Measurements from ENCODE around the gene MGAT2.
"Not testable (repeated sequence)": the region's sequence is repeated elsewhere in the genome, so short reads cannot be mapped to it uniquely, and the experiment has no call there.

The MGAT2 gene

DNA sequence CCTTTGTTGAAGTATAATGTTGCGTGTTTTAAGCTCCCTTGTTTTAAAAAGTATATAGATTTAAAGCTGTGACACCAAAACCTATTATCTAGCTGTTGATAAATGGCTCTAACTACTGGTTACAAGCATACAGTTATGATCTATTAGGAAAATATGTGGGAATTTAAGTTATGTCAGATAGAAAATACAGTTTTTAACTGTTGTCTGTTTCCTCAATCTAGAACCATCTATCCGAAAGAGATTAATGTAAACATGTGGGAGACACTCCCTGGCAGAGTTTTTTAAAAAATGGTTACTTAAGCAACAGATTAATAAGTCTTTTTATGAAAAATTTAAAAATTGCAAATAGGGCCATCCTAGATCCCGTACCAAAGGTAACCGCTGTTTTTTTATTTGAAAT is 8.3 kb upstream of the MGAT2 start:
- TF ChIP-seq, protein P1, sequence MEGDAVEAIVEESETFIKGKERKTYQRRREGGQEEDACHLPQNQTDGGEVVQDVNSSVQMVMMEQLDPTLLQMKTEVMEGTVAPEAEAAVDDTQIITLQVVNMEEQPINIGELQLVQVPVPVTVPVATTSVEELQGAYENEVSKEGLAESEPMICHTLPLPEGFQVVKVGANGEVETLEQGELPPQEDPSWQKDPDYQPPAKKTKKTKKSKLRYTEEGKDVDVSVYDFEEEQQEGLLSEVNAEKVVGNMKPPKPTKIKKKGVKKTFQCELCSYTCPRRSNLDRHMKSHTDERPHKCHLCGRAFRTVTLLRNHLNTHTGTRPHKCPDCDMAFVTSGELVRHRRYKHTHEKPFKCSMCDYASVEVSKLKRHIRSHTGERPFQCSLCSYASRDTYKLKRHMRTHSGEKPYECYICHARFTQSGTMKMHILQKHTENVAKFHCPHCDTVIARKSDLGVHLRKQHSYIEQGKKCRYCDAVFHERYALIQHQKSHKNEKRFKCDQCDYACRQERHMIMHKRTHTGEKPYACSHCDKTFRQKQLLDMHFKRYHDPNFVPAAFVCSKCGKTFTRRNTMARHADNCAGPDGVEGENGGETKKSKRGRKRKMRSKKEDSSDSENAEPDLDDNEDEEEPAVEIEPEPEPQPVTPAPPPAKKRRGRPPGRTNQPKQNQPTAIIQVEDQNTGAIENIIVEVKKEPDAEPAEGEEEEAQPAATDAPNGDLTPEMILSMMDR (IDR thresholded peaks at IDR 0.05; ENCODE audit: control insufficient read depth, insufficient read depth, low read depth, low read length, missing control alignments), result no peak
- H3K4me3 ChIP-seq (ENCODE audit: control insufficient read depth, low read depth, low read length), result no peak overlapping the region
- DNase-seq (ENCODE audit: low read depth), result no peak

DNA sequence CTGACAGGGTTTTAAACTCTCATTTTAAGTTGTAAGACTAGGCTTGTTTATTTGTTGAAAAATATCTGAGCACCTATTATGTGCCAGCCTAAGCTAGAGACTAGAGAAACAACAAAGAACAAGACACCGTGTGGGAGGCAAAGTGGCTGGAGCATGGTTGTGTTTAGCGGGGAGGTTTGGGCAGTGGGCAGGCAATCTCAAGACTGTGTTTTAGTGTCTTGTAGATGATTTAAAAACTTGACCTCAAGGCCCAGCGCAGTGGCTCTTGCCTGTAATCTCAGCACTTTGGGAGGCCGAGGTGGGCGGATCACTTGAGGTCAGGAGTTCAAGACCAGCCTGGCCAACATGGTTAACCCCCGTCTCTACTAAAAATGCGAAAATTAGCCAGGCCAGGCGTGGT is 7.9 kb upstream of the MGAT2 start:
- DNase-seq (ENCODE audit: low read depth), result no peak
- TF ChIP-seq, protein P1 (IDR thresholded peaks at IDR 0.05; ENCODE audit: control insufficient read depth, insufficient read depth, low read depth, low read length, missing control alignments), result no peak
- no peak overlapping the region for H3K4me3 ChIP-seq (ENCODE audit: control insufficient read depth, low read depth, low read length)

DNA sequence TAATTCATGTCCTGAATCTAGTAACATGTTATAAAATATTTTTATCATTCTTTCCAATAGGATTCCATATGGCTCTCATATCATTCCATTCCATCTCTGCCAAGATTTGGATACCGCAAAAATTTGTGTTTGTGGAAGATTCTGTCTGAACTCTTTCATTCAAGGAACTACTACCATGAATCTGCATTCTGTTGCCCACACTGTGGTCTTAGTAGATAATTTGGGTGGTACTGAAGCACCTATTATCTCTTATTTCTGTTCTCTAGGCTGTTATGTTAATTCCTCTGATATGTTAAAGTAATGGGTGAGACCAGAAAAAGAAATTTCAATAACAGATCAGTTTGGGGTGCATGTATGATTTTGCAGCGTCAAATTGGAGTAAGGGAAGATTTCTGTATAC is 6.4 kb upstream of the MGAT2 start:
- DNase-seq (ENCODE audit: low read depth), result no peak
- no peak overlapping the region for H3K4me3 ChIP-seq (ENCODE audit: control insufficient read depth, low read depth, low read length)
- TF ChIP-seq, protein P1 (IDR thresholded peaks at IDR 0.05; ENCODE audit: control insufficient read depth, insufficient read depth, low read depth, low read length, missing control alignments), result no peak

DNA sequence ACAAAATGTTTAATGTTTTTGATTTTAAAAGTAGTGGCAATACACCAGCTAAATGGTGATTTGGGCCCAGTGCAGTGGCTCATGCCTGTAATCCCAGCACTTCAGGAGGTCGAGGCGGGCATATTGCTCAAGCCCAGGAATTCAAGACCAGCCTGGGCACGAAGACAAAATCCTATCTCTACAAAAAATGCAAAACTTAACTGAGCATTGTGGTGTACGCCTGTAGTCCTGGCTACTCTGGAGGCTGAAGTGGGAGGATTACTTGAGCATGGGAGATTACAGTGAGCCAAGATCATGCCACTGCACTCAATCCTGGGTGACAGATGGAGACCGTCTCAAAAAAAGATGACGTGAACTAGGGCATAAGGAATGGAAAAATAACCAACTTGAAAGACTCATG is 4.8 kb upstream of the MGAT2 start:
- no peak overlapping the region for H3K4me3 ChIP-seq (ENCODE audit: control insufficient read depth, low read depth, low read length)
- DNase-seq (ENCODE audit: low read depth), result no peak
- TF ChIP-seq, protein P1 (IDR thresholded peaks at IDR 0.05; ENCODE audit: control insufficient read depth, insufficient read depth, low read depth, low read length, missing control alignments), result no peak

DNA sequence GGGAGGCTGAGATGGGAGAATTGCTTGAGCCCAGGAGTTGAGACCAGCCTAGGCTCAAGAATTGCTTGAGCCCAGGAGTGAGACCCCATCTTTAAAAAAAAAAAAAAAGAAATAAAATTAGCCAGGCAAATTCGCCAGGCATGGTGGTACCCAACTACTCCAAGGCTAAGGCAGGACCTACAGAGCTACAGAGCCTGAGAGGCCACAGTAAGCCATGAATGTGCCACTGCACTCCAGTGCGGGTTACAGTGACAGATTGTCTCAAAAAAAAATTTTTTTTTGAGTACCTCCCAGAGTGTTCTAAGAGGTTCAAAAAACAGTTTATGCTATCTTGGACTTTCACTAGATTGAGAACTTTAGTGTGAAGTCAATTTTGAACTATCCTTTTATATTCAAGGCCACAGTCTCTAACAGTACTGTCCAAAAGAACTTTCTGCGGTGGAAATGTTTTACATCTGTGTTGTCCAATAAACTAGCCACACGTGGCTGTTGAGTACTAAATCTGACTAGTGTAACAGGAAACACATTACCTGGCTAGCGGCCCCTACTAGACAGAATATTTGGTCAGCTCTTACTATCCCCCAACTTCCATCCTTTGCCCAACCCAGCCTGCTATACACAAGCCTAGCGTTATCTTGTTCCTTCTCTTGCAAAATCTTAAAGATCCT is 2.6 kb upstream of the MGAT2 start:
- no peak for DNase-seq (ENCODE audit: low read depth)
- no peak overlapping the region for H3K4me3 ChIP-seq (ENCODE audit: control insufficient read depth, low read depth, low read length)
- TF ChIP-seq, protein P1 (IDR thresholded peaks at IDR 0.05; ENCODE audit: control insufficient read depth, insufficient read depth, low read depth, low read length, missing control alignments), result no peak

DNA sequence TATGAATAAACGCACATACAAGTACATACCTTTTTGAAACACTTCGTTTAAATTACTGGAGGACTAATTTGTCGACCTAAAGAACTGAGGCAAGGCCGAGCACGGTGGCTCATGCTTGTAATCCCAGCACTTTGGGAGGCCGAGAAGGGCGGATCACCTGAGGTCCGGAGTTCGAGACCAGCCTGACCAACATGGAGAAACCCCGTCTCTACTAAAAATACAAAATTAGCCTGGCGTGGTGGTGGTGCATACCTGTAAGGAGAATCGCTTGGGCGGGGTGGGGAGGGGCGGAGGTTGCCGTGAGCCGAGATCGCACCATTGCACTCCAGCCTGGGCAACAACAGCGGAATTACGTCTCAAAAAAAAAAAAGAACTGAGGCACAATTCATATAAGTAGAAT is 1.3 kb upstream of the MGAT2 start:
- H3K4me3 ChIP-seq (ENCODE audit: control insufficient read depth, low read depth, low read length), result peak overlapping the region; percentile 63
- not testable (repeated sequence) for DNase-seq (ENCODE audit: low read depth)

DNA sequence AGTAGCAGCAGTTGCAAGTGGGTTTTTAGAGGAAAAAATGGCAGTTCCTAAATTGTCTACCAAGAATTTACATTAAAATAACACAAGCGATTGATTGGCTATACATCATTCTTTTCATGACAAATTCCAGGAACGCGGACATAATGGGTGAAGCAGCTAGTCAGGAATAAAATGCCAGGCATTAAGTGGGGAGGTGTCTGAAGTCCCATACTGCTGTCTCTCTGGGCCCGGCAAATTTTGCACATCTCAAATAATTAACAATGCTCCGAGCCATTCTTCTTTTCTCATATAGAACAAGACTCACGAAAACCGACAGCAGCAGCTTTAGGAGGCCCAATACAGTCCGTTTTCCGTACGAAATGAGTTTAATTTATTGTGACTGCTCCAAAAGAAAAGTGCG is 869 bp upstream of the MGAT2 start:
- H3K4me3 ChIP-seq (ENCODE audit: control insufficient read depth, low read depth, low read length), result peak overlapping the region; percentile 63
- TF ChIP-seq, protein P1 (IDR thresholded peaks at IDR 0.05; ENCODE audit: control insufficient read depth, insufficient read depth, low read depth, low read length, missing control alignments), result no peak
- DNase-seq (ENCODE audit: low read depth), result no peak
